ENCODE measurements around the gene C6. TPM values are rescaled to one million over a fixed set of nuclear protein-coding genes. Genes with fewer than 3 reads are reported as not detected.
A peak's percentile ranks its signal among the peaks of the same experiment; 100 is the strongest.

The C6 gene
- total and polyA plus RNA-seq, 12 donors = 0.83 to 6.1 (median 1.8) TPM

DNA sequence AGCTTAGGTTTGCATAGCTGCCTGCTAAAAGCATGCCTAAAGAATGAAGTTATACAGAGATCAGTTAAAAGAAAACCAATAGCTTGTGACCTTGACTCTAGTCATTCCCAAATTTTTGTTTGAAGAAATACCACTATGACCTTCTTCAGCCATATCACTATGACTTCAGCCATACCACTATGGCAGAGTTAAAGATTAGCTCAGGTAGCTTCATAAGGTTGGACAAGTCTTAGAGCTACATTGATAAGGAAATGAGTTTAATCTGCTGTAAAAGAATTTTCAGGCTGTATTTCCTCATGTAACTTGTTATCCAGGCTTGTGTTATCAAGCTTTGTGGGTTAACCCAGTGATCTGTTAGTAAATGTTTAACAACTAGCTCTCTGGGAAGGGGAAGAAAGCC, 30.7 kb downstream of the C6 start:
- no peak for TF ChIP-seq POLR2A (IDR thresholded peaks at IDR 0.05)
- no peak for TF ChIP-seq CTCF (IDR thresholded peaks at IDR 0.05)
- Histone ChIP-seq H3K27ac (peak overlapping the region in 1 of 5 donors; percentile 28), H3K36me3 (replicated peaks in 1 of 2) (no peaks in the 10 kb centered on the region), H3K4me3 (no peak overlapping the region), H3K4me1 (replicated peaks in 1 of 2) (no peaks in the 10 kb centered on the region), H3K27me3 (no peaks in the 10 kb centered on the region), H3K9me3 (replicated peaks in 1 of 3) (no peaks in the 10 kb centered on the region)
- intact Hi-C loops (cut with DNase I) = no loop called here
- DNase-seq = no peak

GRCh38 chr5:41181691-41182564, 31.4 kb downstream of the C6 start:
- Histone ChIP-seq H3K27me3 (no peaks in the 10 kb centered on the region), H3K4me3 (no peak overlapping the region), H3K36me3 (replicated peaks in 1 of 2) (no peaks in the 10 kb centered on the region), H3K4me1 (replicated peaks in 1 of 2) (no peaks in the 10 kb centered on the region), H3K9me3 (replicated peaks in 1 of 3) (no peaks in the 10 kb centered on the region), H3K27ac (no peak overlapping the region)
- no peak for DNase-seq
- whole genome bisulfite sequencing, 4 donors = 65 to 67% (median 65%) methylated on average over 5 of the region's 5 CpGs
- intact Hi-C loops (cut with DNase I) = no loop called here
- no peak for TF ChIP-seq CTCF (IDR thresholded peaks at IDR 0.05)
- no peak for TF ChIP-seq POLR2A (IDR thresholded peaks at IDR 0.05)

DNA sequence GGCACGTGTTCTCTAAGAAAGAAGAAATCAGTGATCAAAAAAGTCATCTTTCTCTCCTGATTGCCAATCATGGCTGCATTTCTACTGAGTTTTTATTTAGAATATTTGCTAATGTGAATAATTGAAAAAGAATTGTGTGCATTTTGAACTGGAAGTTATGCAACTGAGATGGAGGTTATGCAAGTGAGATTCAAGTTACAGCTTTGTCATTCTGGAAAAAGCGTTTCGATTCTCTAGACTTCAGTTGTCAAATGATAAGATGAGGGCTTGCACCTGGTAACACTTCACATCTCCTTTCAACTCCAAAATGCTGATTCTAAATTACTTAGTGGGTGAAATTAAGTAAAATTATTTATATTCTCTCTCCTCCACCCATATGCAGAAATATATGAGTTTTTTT, 36.4 kb downstream of the C6 start:
- Histone ChIP-seq H3K4me3 (no peak overlapping the region), H3K4me1 (replicated peaks in 1 of 2) (no peaks in the 10 kb centered on the region), H3K27me3 (no peaks in the 10 kb centered on the region), H3K36me3 (replicated peaks in 1 of 2) (no peaks in the 10 kb centered on the region), H3K9me3 (replicated peaks in 1 of 3) (no peaks in the 10 kb centered on the region), H3K27ac (no peak overlapping the region)
- WGBS, 4 donors = 64 to 75% (median 69%) methylated on average over 3 of the region's 3 CpGs
- intact Hi-C loops (cut with DNase I) = no loop called here
- no peak for TF ChIP-seq POLR2A (IDR thresholded peaks at IDR 0.05)
- no peak for TF ChIP-seq CTCF (IDR thresholded peaks at IDR 0.05)
- DNase-seq = no peak

- whole genome bisulfite sequencing, 4 donors = 76 to 92% (median 85%) methylated on average over 3 of the region's 3 CpGs
- no peaks in the 10 kb centered on the region for H3K9me3 ChIP-seq (replicated peaks in 1 of 3)
- no peak for DNase-seq
- TF ChIP-seq POLR2A (IDR thresholded peaks at IDR 0.05) (no peak), CTCF (IDR thresholded peaks at IDR 0.05) (no peak)
- H3K36me3 ChIP-seq (replicated peaks in 1 of 2) = no peaks in the 10 kb centered on the region
- H3K4me1 ChIP-seq (replicated peaks in 1 of 2) = no peaks in the 10 kb centered on the region
- intact Hi-C loops (cut with DNase I) = no loop called here
- no peak overlapping the region for H3K27ac ChIP-seq
- no peaks in the 10 kb centered on the region for H3K27me3 ChIP-seq
- H3K4me3 ChIP-seq = no peak overlapping the region
These were observed 41.3 kb downstream of the C6 start for GRCh38 chr5:41172012-41172411.

Data from adrenal gland (tissue), 12 donors.